HepG2 (cell line): Measurements from ENCODE around the gene HPS6. TPM values are rescaled to one million over a fixed set of nuclear protein-coding genes. Genes with fewer than 3 reads are reported as not detected.
A peak's percentile ranks its signal among the peaks of the same experiment; 100 is the strongest.

Experiments
- ARHGAP35 ChIP-seq: sonication (generic); formaldehyde crosslinking; IDR thresholded peaks from 2 replicates; pipeline ENCODE4 v1.9.0; 2022; ENCODE audit warnings: mild to moderate bottlenecking, inconsistent platforms, moderate library complexity, missing genetic modification reagents, borderline replicate concordance
- DMAP1 ChIP-seq: IDR thresholded peaks from 2 replicates; pipeline ENCODE4 v1.6.1; 2016
- EP300 ChIP-seq, 3 experiments: sonication (generic) in 1 of 3; formaldehyde crosslinking in 1 of 3; IDR thresholded peaks; 2 replicates each; pipeline versions ENCODE4 v1.5.1 to v1.6.1; 2011 to 2020; ENCODE audit warnings: low read depth in 2 of 3, low read length in 2 of 3, borderline replicate concordance in 1 of 3, improper control_type of control experiment in 1 of 3, mild to moderate bottlenecking in 1 of 3, missing genetic modification reagents in 1 of 3, moderate library complexity in 1 of 3
- FOXP4 ChIP-seq: sonication (generic); formaldehyde crosslinking; IDR thresholded peaks from 2 replicates; pipeline ENCODE4 v1.4.0; 2020; ENCODE audit warnings: missing genetic modification reagents
- HCFC1 ChIP-seq: fragments of 150-350 bp; IDR thresholded peaks from 2 replicates; pipeline ENCODE4 v1.6.1; 2014; ENCODE audit warnings: low read depth, low read length
- HMGXB3 ChIP-seq: sonication (generic); formaldehyde crosslinking; IDR thresholded peaks from 2 replicates; pipeline ENCODE4 v1.4.0; 2020; ENCODE audit warnings: missing genetic modification reagents, borderline replicate concordance
- HNRNPLL ChIP-seq: fragments of 200-400 bp; formaldehyde crosslinking; IDR thresholded peaks from 2 replicates; pipeline ENCODE4 v1.6.1; 2017; ENCODE audit warnings: mild to moderate bottlenecking, low read depth, low read length; ENCODE audit not compliant: poor library complexity, severe bottlenecking
- MEF2D ChIP-seq: sonication (generic); formaldehyde crosslinking; IDR thresholded peaks from 2 replicates; pipeline ENCODE4 v1.5.1; 2020; ENCODE audit warnings: mild to moderate bottlenecking, missing genetic modification reagents
- PAWR ChIP-seq: sonication (generic); formaldehyde crosslinking; IDR thresholded peaks from 2 replicates; pipeline ENCODE4 v1.4.0; 2020; ENCODE audit warnings: missing genetic modification reagents, mild to moderate bottlenecking, borderline replicate concordance
- PRPF4 ChIP-seq: fragments of 200-400 bp; formaldehyde crosslinking; IDR thresholded peaks from 2 replicates; pipeline ENCODE4 v1.6.1; 2016; ENCODE audit warnings: low read length, low read depth; ENCODE audit not compliant: poor library complexity, severe bottlenecking
- SNAPC2 ChIP-seq: sonication (generic); formaldehyde crosslinking; IDR thresholded peaks from 2 replicates; pipeline ENCODE4 v1.8.1; 2022; ENCODE audit warnings: mild to moderate bottlenecking, missing genetic modification reagents
- TARDBP ChIP-seq: sonication (generic); formaldehyde crosslinking; IDR thresholded peaks from 2 replicates; pipeline ENCODE4 v1.8.0; 2022; ENCODE audit warnings: mild to moderate bottlenecking, missing genetic modification reagents
- ZBTB26 ChIP-seq: IDR thresholded peaks from 2 replicates; pipeline ENCODE4 v1.6.1; 2016; ENCODE audit warnings: missing compliant biosample characterization, missing genetic modification reagents, borderline replicate concordance
- ZC3H4 ChIP-seq: sonication (generic); formaldehyde crosslinking; IDR thresholded peaks from 2 replicates; pipeline ENCODE4 v1.4.0; 2020; ENCODE audit warnings: missing genetic modification reagents, borderline replicate concordance
- ZFP62 ChIP-seq: sonication (generic); formaldehyde crosslinking; IDR thresholded peaks from 2 replicates; pipeline ENCODE4 v1.4.0; 2020; ENCODE audit warnings: missing genetic modification reagents
- ZMAT3 ChIP-seq: sonication (generic); formaldehyde crosslinking; conservative IDR thresholded peaks from 2 replicates; pipeline ENCODE4 v1.7.0; 2021; ENCODE audit warnings: missing genetic modification reagents
- ZNF263 ChIP-seq: sonication (generic); formaldehyde crosslinking; IDR thresholded peaks from 2 replicates; pipeline ENCODE4 v1.4.0; 2020; ENCODE audit warnings: missing genetic modification reagents
- ZNF569 ChIP-seq: sonication (generic); formaldehyde crosslinking; IDR thresholded peaks from 2 replicates; pipeline ENCODE4 v1.5.0; 2020; ENCODE audit warnings: mild to moderate bottlenecking, missing genetic modification reagents, moderate library complexity, borderline replicate concordance
- ZNF589 ChIP-seq: sonication (generic); formaldehyde crosslinking; conservative IDR thresholded peaks from 2 replicates; pipeline ENCODE4 v1.8.0; 2022; ENCODE audit warnings: mild to moderate bottlenecking, moderate library complexity, missing genetic modification reagents
- ZNF7 ChIP-seq: IDR thresholded peaks from 2 replicates; pipeline ENCODE4 v1.6.1; 2016; ENCODE audit warnings: missing biosample characterization, missing genetic modification reagents
- ZNF749 ChIP-seq: sonication (generic); formaldehyde crosslinking; IDR thresholded peaks from 2 replicates; pipeline ENCODE4 v1.8.0; 2022; ENCODE audit warnings: mild to moderate bottlenecking, missing genetic modification reagents, moderate library complexity, borderline replicate concordance
- ZZZ3 ChIP-seq: sonication (generic); formaldehyde crosslinking; IDR thresholded peaks from 2 replicates; pipeline ENCODE4 v1.4.0; 2020; ENCODE audit warnings: missing genetic modification reagents, mild to moderate bottlenecking, borderline replicate concordance
- polyA plus RNA-seq, 8 experiments: library from polyadenylated mRNA; depleted of rRNA in 3 of 8; stranded (reverse) in 7 of 8; unstranded in 1 of 8; fragments of >200 nt; fragmentation: Illumina TruSeq in 4 of 8; extraction: Trizol in 4 of 8; gene quantifications; 2 replicates each; pipeline versions ENCODE4 v1.2.1 to v1.2.3, GENCODE V29; 2011 to 2016; ENCODE audit warnings: low read depth in 4 of 8, missing spikeins in 1 of 8, mixed read lengths in 1 of 8; ENCODE audit not compliant: insufficient read depth in 1 of 8
- total RNA-seq, 5 experiments: library from RNA; depleted of rRNA; stranded (reverse); fragments of >200 nt; fragmentation: Illumina TruSeq; extraction: Trizol; gene quantifications; 2 replicates each; pipeline ENCODE4 v1.2.3, GENCODE V29; 2016; ENCODE audit warnings: low read depth in 1 of 5

The HPS6 gene
- total and polyA plus RNA-seq, 2 of the 13 experiments (the other 11 are each of a cell fraction or from before 2014, with no cell fraction given): 2.9 to 14.9 TPM

GRCh38 chr10:102113956-102114857, 49.1 kb downstream of the HPS6 start (continued):
- TF ChIP-seq HMGXB3: no peak
- TF ChIP-seq HNRNPLL: no peak
- no peak for TF ChIP-seq ARHGAP35 (CRISPR knock-in tag)
- TF ChIP-seq EP300 (IDR thresholded peaks at IDR 0.05; ENCODE audit: low read depth in 2 of 2, low read length in 2 of 2): no peak
- no peak for TF ChIP-seq EP300 (CRISPR knock-in tag; IDR thresholded peaks at IDR 0.05; ENCODE audit: borderline replicate concordance)
- TF ChIP-seq ZZZ3: no peak
- no peak for TF ChIP-seq ZMAT3
- no peak for TF ChIP-seq ZBTB26 (CRISPR knock-in tag)
- TF ChIP-seq ZNF569: no peak
- TF ChIP-seq ZNF7 (CRISPR knock-in tag): no peak
- TF ChIP-seq ZNF749 (CRISPR knock-in tag): no peak
- TF ChIP-seq DMAP1 (CRISPR knock-in tag): no peak
- no peak for TF ChIP-seq MEF2D (CRISPR knock-in tag)
- no peak for TF ChIP-seq ZFP62 (CRISPR knock-in tag)
- TF ChIP-seq PRPF4: no peak
- no peak for TF ChIP-seq HCFC1
- TF ChIP-seq ZNF589 (CRISPR knock-in tag): 0 out of 2 replicates have a peak, but pooled peaks have one; percentile 31
- TF ChIP-seq SNAPC2 (CRISPR knock-in tag): no peak
- TF ChIP-seq PAWR: no peak
- TF ChIP-seq ZNF263: no peak
- TF ChIP-seq ZC3H4: 0 out of 2 replicates have a peak, but pooled peaks have one; percentile 21
- no peak for TF ChIP-seq TARDBP (CRISPR knock-in tag)
- TF ChIP-seq FOXP4 (CRISPR knock-in tag): no peak
